ENCODE results near the gene KRTAP10-2.

DNA sequence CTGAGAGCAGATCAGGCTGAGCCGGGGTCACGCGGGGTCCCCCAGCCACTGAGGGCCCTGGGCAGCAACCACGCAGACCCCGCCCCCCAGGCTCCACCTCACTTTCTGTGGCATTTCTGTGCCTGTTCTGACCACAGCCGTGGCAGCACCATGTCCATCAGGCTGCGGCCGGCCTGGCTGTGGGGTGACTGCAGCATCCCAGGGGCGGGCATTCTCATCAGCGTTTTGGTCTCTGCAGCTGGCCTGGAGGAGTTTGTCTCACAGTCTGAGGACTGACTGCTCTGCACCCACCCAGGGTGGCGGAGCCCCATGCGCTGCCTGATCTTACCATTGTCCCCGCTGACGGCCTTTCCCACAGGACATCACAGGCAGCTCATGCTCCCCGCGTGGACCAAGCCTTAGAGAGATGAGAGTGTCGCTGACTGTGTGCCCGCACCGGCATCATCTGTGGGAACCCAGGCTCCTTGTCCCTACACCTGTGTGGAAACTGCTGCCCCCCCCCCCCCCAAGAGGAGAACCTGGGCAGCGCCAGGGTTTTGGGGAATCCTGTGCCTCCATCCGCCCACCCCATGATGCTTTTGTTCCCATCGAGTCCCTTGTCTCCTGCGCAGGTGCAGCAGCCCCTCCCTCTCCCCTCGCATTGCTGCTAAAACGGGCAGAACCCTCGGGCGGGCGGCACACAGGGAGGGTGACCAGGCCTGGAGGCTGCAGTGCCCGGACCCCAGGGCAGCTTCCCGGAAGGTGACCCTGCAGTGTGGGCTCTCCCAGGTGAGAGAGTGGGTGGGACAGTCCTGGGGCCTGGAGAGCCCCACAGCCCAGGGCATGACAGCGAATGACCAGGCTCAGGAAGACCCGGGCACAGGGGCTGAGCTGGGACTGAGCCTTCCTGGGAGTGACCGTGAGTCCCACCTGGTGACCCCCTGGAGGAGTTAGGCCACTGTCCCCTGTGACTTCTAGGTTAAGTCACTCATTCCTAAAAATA is 13.1 kb downstream of the KRTAP10-2 start:
- TF ChIP-seq, protein P1, sequence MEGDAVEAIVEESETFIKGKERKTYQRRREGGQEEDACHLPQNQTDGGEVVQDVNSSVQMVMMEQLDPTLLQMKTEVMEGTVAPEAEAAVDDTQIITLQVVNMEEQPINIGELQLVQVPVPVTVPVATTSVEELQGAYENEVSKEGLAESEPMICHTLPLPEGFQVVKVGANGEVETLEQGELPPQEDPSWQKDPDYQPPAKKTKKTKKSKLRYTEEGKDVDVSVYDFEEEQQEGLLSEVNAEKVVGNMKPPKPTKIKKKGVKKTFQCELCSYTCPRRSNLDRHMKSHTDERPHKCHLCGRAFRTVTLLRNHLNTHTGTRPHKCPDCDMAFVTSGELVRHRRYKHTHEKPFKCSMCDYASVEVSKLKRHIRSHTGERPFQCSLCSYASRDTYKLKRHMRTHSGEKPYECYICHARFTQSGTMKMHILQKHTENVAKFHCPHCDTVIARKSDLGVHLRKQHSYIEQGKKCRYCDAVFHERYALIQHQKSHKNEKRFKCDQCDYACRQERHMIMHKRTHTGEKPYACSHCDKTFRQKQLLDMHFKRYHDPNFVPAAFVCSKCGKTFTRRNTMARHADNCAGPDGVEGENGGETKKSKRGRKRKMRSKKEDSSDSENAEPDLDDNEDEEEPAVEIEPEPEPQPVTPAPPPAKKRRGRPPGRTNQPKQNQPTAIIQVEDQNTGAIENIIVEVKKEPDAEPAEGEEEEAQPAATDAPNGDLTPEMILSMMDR (IDR thresholded peaks at IDR 0.05; ENCODE audit: borderline replicate concordance, extremely low read depth, low read length, poor library complexity, severe bottlenecking): no peak
- TF ChIP-seq EZH2 (IDR thresholded peaks at IDR 0.05; ENCODE audit: borderline replicate concordance, low read depth, low read length, severe bottlenecking): no peak
